GM21528 (cell line): ENCODE measurements around the gene LSM2.

ENCODE experiments used
- ATAC-seq: cut with Tn5 transposase; IDR thresholded peaks from one replicate; pipeline ENCODE4 v1.9.1; 2021; ENCODE audit warnings: mild to moderate bottlenecking, moderate library complexity; ENCODE audit not compliant: unreplicated experiment, low FRiP score

Gene LSM2

DNA sequence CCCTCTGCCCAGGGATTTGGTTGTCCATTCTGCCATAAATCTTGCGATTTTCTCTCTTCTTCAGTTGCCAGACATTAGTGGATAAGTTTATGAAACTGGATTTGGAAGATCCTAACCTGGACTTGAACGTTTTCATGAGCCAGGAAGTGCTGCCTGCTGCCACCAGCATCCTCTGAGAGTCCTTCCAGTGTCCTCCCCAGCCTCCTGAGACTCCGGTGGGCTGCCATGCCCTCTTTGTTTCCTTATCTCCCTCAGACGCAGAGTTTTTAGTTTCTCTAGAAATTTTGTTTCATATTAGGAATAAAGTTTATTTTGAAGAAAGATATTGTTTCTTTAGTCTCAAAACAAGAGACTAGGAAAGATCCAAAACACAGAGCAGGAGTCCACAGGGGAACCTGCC, 44.4 kb downstream of the LSM2 start, which contains the start of gene SAPCD1:
Gene SAPCD1 (plus strand): TSS at position 301 of the 400 bp plus-strand sequence. CDS start 399 bp downstream, outside the sequence.
- no peak for ATAC-seq

DNA sequence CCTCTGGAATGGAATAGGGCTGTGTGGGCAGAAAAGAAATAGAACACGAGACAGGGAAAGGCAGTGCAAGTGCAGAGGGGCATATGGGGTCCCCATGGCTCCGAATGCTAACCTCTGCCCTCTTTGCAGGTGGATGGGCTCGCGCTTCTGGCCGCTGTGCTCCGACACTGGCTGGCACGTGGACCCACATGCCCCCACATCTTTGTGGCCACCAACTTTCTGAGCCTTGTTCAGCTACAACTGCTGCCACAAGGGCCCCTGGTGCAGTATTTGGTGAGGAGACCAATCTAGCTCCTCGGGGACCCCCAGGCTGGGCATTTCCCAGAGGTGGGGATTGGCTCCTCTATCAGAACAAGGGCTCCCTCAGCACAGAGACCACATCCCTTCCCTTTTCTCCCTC, 45.4 kb downstream of the LSM2 start:
- no peak for ATAC-seq

DNA sequence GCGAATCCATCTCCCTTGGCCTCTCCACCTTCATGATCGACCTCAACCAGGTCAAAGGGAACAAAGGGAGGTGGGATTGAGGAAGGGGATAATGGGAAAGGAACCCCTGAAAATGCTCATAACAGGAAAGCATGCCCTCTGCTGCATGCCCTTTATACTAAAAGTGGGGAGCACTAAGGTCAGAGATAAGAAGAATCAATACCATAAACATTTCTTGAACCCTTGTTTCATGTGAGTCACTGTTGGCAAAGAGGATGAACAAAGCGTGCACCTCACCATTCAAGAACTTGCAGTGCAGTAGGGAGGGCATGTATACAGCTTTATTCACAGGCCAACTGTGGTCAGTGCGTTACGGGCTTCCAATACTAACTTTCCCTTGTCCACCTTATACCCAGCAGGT, 46.0 kb downstream of the LSM2 start:
- ATAC-seq, result no peak

DNA sequence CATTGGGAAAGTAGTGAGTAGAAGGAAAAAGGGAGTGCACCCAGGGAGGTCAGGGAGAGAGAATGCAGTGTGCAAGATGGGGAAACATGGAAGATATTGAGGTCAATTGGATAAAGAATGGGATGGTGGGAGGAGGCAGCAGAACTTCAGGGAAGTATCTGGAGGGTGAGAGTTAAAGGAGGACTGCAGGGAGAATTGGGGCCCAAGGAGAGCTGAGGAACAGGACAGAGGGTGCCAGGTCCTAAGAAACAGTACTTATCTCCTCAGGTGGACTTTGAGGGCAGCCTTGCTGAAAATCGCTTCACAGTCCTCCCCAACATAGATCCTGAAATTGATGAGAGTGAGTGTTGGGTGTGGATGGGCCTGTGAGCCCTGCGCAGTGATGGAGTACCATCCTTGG, 48.5 kb downstream of the LSM2 start:
- no peak for ATAC-seq

DNA sequence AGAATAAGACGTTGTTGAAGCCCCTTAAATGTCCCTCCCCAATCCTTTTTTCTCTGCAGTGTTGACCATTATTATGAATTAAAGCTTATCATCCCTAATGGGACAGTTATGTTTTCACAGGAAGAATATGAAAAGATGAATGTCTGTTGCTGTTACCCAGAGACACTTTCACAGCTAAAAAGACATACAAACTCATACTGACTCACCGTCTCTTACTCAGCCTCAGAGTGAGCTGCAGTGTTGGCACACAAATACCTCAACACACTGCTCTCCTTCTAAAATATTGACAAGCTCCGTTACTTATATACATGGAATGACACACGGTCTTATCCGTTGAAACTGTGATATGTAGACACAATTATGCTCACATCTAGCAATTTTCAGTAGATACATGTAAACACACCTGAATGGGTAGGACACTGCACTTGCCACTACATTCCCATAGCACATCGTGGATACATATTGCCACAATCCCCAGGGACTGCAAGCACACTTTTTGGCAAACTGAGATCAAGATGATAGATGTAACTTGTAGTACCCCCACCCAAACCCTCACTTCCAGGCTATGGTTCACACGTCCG, 53.9 kb downstream of the LSM2 start:
- ATAC-seq, result no peak

DNA sequence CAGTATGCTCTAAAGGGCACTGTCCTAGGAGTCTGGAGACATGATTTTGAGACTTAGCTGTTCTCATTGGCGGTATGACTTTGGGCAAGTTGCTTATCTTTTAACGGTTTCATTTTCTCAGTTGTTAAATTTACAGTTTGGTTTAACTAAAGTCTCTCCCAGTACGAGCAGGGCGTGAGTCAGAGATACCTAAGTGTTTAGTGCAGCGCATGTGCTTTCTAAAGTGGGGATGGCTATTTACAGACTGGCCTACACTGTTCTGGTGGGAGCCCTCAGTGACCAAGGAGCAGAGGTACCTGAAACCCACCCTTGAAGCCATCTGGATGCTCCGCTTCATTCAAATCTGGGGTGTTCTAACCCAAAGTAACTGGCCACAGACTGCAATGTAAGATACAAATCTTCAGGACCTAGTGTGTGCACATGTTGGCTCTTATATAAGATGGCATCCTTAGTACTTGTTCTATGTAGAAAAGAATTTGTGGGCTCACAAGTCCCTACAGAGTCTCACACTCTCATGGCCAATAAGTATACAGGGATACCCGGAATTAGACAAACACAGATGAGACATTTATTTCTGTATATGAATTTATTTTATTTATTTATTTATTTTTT, 56.2 kb downstream of the LSM2 start:
- ATAC-seq, result no peak

DNA sequence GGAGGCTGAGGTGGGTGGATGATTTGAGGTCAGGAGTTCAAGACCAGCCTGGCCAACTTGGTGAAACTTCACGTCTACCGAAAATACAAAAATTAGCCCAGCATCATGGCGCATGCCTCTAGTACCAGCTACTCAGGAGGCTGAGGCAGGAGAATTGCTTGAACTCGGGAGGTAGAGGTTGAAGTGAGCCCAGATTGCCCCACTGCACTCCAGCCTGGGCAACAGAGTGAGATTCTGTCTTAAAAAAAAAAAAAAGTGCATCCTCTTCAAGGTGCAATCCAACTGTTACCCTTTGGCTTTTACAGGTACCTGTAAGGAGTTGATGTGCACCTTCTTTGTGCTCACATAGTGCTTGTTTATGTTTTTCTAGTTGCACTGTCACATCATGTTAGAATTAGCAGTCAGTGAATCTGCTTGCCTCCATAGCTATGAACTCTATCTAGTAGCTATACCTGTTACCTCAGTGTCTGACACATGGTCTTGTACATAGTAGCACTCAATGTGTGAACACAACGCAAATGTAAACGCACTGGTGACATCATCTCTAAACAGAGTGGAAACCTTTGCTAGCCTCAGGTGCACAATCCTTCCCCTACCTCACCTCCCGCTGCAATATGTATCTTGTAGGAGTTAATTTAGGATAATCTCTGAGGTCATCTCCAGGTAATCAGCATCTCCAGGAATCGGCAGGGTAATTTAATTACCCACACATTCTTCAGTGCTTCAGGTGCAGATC, 57.3 kb downstream of the LSM2 start:
- no peak for ATAC-seq
